ENCODE results near the gene MARK1. TPM values are rescaled to one million over a fixed set of nuclear protein-coding genes. Genes with fewer than 3 reads are reported as not detected.
"Not testable (repeated sequence)": the region's sequence is repeated elsewhere in the genome, so short reads cannot be mapped to it uniquely, and the experiment has no call there.

Gene MARK1
- polyA plus RNA-seq, 4 donors = 8.4 to 11.2 (median 10.8) TPM

DNA sequence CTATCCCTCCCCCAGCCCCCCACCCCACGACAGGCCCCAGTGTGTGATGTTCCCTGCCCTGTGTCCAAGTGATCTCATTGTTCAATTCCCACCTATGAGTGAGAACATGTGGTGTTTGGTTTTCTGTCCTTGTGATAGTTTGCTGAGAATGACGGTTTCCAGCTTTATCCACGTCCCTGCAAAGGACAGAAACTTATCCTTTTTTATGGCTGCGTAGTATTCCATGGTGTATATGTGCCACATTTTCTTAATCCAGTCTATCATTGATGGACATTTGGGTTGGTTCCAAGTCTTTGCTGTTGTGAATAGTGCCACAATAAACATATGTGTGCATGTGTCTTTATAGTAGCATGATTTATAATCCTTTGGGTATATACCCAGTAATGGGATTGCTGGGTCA lies 77.7 kb downstream of the MARK1 start:
- DNase-seq (ENCODE audit: low read depth in 4 of 4, low spot score in 3 of 4) = not testable (repeated sequence)

- not testable (repeated sequence) for DNase-seq (ENCODE audit: low read depth in 4 of 4, low spot score in 3 of 4)
Measured at GRCh38 chr1:220611100-220611499, 83.2 kb downstream of the MARK1 start.

DNA sequence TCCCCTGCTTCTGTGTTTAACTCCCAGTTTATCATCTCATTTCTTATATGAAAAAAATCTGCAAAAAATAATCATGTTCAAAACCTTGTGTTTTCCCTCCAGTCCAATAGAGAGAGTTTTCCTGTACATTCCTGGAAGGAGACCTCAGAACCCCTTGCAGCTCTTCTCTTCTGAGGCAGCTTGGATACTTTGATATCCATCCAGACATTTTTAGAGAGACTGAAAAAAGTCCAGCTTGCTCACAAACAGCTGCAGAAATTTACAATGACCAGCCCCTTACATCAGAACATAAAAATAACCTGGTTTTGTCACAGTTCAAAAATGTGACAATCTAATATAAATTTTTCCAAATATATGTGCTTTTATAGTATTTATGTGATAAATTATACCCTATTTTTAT lies 88.9 kb downstream of the MARK1 start:
- no peak for DNase-seq (ENCODE audit: low read depth in 4 of 4, low spot score in 3 of 4)

DNA sequence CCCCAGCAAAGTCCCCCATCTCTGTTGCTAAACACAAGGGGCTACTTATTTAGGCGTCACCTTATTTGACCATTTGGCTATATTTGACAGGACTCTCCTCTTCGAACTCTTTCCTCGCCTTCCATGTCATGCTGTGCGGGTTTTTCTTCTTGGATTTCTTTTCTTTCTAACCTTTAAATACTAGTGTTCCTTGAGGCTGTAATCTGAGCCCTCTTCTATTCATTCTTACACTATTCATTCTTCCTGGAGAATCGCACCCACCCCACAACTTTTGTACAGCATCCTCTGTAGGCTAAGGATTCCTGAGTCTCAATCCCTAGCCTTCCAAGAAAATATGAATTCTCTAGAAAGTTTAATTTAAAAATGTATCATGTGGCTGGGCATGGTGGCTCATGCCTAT lies 100.5 kb downstream of the MARK1 start:
- no peak for DNase-seq (ENCODE audit: low read depth in 4 of 4, low spot score in 3 of 4)

DNA sequence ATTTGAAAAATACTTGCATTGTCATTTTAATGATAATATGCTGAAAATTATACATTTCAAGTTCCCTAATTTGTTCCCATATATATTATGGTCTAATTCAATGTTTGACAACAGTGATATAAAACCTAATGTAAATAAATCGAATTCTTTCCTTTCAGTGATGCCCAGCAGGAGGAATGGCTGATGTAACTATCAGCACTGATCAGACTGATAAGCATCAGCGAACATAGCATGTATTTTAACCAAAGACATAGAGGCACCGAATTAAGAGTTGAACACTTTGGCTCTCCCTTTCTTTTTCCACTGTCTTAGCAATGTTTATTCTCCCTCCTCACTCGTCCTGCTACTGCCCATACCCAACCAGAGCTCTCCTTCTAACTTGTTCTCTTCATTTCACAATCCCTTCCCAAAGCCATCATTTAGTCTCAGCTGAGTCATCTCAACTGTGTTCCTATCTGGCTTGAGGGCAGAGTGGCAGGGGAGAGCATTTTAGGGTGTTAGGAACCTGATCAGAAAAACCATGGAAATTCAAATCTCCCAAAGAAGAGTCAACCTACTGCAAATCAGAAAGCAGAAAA lies 103.4 kb downstream of the MARK1 start:
- no peak for DNase-seq (ENCODE audit: low read depth in 4 of 4, low spot score in 3 of 4)

- no peak for DNase-seq (ENCODE audit: low read depth in 4 of 4, low spot score in 3 of 4)
Measured at GRCh38 chr1:220637759-220638158, 109.8 kb downstream of the MARK1 start.

DNA sequence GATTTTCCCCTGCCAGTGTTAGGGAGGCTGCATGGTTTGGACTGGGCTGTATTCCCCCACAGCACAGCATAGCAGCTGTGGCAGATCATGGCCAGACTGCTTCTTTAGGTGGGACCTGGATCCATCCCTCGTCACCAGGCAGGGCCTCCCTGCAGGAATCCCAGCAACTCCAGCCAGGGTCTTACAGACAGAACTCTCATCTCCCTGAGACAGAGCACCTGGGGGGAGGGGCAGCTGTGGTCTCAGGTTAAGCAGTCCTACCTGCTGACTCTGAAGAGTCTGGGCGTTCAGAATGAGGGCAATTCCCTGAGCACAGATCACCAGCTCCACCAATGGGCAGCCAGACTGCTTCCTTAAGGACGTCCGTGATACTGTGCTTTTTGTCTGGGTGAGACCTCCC lies 114.3 kb downstream of the MARK1 start:
- DNase-seq (ENCODE audit: low read depth in 4 of 4, low spot score in 3 of 4) = no peak

DNA sequence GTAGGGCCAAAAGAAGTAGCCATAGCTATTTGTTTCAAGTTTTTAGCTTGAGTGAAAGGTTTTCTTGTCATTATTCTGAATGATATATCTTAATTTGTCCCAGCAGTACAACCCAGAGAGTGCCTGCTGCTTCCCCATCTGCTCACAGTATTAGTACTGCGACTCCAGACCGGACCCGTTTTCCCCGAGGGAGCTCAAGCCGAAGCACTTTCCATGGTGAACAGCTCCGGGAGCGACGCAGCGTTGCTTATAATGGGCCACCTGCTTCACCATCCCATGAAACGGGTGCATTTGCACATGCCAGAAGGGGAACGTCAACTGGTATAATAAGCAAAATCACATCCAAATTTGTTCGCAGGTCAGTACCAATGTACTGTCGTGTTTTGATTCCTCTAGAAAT lies 125.1 kb downstream of the MARK1 start:
- DNase-seq (ENCODE audit: low read depth in 4 of 4, low spot score in 3 of 4) = no peak

- DNase-seq (ENCODE audit: low read depth in 4 of 4, low spot score in 3 of 4) = no peak
Measured at GRCh38 chr1:220655509-220655908, 127.6 kb downstream of the MARK1 start.

- DNase-seq (ENCODE audit: low read depth in 4 of 4, low spot score in 3 of 4) = no peak
Measured at GRCh38 chr1:220655961-220656740, 128.2 kb downstream of the MARK1 start.

DNA sequence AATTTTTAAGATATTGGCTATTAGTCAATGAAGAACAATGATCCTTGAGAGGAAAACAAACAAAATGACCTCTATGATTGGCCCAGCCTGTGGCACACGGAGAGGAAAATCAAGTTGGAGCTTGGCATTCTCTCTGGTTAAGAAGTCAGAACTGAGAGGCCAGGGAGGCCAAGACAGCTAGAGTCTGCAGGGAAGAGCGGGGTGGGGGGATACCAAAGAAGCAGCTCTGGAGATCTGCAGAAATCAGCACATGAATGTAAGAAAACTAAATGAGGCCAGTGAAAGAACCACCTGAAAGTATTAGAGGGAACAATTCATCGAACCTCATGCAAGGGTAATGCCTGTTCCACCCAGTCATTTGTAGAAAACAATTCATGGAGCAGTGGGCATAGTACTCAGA lies 138.4 kb downstream of the MARK1 start:
- no peak for DNase-seq (ENCODE audit: low read depth in 4 of 4, low spot score in 3 of 4)

DNA sequence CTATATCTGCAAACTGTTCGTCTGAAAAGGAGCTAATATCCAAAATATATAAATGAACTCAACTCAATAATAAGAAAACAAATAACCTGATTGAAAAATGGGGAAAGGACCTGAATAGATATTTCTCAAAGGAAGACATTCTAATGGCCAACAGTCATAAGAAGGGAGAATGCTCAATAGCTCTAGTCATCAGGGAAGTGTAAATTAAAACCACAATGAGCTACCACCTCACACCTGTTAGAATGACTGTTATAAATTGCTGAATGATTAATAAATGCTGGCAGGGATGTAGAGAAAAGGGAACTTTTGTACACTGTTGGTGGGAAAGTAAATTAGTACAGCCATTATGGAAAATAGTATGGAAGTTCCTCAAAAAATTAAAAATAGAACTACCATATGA lies 141.1 kb downstream of the MARK1 start:
- DNase-seq (ENCODE audit: low read depth in 4 of 4, low spot score in 3 of 4) = no peak

DNA sequence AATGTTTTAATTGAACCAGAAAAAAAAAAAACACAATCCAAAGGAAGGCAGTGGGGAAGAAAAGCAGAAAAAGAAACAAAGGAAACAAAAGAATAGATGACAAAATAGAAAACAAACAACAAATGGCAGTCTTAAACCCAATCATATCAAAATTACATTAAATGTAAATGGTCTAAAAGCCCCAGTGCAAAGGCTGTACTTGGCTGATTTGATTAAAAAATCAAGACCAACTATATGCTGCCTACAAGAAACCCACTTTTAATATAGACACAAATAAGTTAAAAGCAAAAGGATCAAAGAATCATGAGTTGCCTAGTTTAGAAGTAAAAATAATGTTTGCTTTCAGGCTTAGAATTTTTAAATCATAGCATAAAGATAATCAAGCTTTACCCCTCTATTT lies 142.4 kb downstream of the MARK1 start:
- DNase-seq (ENCODE audit: low read depth in 4 of 4, low spot score in 3 of 4) = no peak

DNA sequence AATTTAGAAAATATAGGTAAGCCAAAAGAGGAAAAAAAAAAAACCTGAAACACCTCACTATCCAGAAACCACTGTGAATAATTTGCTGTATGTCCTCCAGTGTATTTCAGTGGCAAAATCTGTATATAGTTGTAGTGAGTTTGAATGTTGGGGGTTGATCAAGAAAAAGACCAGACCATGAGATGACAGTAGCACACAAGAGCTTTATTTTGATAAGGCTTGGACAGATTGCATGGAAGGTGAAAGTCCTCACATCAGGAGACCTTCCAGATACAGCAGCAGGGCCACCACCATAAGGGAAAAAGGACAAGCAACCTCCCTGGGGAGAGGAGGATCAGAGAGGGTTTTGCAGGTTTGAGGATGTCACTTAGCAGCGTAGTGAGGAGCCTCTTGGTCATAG lies 146.0 kb downstream of the MARK1 start:
- DNase-seq (ENCODE audit: low read depth in 4 of 4, low spot score in 3 of 4) = no peak

DNA sequence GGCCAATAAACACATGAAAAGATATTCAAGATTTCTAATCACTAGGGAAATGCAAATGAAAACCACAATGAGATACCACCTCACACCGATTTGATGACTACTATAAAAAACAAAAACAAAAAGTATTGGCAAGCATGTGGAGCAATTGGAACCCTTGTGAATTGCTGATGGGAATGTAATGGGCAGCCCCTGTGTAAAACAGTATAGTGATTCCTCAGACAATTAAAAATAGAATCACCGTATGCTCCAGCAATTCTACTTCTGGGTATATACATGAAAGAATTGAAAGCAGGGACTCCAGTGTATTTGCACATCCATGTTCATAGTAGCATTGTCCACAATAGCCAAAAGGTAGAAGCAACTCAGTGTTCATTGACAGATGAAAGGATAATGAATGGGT lies 149.3 kb downstream of the MARK1 start:
- no peak for DNase-seq (ENCODE audit: low read depth in 4 of 4, low spot score in 3 of 4)

DNA sequence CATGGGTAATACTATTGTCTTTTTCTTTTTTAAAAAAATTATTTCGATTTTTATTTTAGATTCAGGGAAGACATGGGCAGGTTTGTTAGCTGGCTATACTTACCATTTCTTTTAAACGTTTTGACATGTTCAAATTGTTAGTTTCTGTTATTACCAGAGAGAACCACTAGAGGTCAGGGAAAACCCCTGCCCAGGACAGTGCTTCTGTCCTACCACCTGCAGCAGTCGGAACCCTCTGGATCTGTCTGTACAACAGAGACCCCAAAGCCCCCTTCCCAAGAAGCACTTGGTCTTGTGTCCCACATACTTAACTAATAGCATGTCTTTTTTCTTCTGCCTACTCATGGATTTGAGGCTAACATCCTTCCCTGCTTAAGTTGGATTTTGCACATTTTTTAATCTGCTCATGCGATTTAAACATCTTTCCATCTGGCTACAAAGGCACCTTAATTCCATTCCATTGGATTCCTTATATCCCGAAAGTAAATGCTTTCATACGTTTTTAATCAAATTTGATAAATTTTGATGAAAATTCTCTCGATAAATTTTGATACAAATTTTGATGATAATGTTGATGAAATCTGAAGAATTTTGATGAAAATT lies 152.2 kb downstream of the MARK1 start:
- peak in 1 of 4 donors; percentile 22 for DNase-seq (ENCODE audit: low read depth in 4 of 4, low spot score in 3 of 4)

- no peak for DNase-seq (ENCODE audit: low read depth in 4 of 4, low spot score in 3 of 4)
Measured at GRCh38 chr1:220681220-220681880, 153.4 kb downstream of the MARK1 start.

- DNase-seq (ENCODE audit: low read depth in 4 of 4, low spot score in 3 of 4) = no peak
Measured at GRCh38 chr1:220682901-220683576, 155.1 kb downstream of the MARK1 start.

DNA sequence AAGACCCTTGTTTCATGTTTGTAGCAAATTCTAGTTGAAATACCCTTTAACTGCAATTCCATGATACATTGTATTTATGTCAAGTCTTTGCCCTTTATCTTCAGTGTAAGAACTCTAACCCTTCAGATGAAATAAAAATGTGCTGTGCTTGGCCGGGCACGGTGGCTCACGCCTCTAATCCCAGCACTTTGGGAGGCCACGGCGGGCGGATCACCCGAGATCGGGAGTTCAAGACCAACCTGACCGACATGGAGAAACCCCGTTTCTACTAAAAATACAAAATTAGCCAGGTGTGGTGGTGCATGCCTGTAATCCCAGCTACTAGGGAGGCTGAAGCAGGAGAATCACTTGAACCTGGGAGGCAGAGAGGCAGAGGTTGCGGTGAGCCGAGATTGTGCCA lies 155.8 kb downstream of the MARK1 start:
- not testable (repeated sequence) for DNase-seq (ENCODE audit: low read depth in 4 of 4, low spot score in 3 of 4)

DNA sequence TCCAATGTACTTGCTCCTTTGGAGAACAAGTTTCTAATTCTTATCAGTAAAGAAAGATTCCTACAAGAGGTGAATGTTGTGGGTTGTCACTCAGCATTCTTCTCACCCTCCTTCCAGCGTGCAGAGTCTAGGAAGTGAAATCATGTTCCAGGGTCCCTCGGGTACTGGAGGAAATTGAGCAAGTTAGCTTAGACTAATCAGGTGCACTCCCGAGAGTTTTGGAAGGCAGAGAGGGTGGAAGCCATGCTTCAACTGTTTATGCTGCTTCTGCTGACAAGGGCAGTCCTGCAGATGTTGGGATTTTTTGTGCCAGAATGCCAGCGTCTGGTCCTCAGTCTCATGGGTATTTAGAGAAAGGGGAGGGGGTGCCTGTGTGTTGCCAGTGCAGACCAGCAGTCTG lies 157.0 kb downstream of the MARK1 start:
- DNase-seq (ENCODE audit: low read depth in 4 of 4, low spot score in 3 of 4) = no peak

GRCh38 chr1:220685879-220686278 lies 157.9 kb downstream of the MARK1 start:
- no peak for DNase-seq (ENCODE audit: low read depth in 4 of 4, low spot score in 3 of 4)
